ENCODE measurements around the gene CD93. TPM values are rescaled to one million over a fixed set of nuclear protein-coding genes. Genes with fewer than 3 reads are reported as not detected.

Gene CD93
- total and polyA plus RNA-seq, 12 donors = 12.7 to 85.0 (median 35.2) TPM

GRCh38 chr20:23129266-23129665 lies 43.1 kb upstream of the CD93 start:
- intact Hi-C loops (cut with DNase I) = loop anchor here in 2 of 10 donors (10.0 kb wide), 2 partner anchors 54 to 74 kb away; no protein-coding TSS in a partner anchor
- Histone ChIP-seq H3K36me3 (no peaks in the 10 kb centered on the region), H3K27me3 (no peaks in the 10 kb centered on the region), H3K9me3 (no peaks in the 10 kb centered on the region), H3K27ac (peak overlapping the region in 4 of 10 donors; percentile 7 to 83 (median 22)), H3K4me1 (peaks cover 2 to 90% (median 59%) of the 10 kb centered on the region in 9 donors), H3K4me3 (no peak overlapping the region)
- no peak for DNase-seq
- TF ChIP-seq CTCF (IDR thresholded peaks at IDR 0.05) = no peak
- ATAC-seq = no peak
- WGBS, 2 donors = 27 to 41% methylated on average over 2 of the region's 2 CpGs

GRCh38 chr20:23128461-23129125 lies 42.5 kb upstream of the CD93 start:
- H3K4me1 ChIP-seq = peaks cover 2 to 84% (median 54%) of the 10 kb centered on the region in 9 donors
- H3K27ac ChIP-seq = peak overlapping the region in 4 of 10 donors; percentile 7 to 83 (median 22)
- no peaks in the 10 kb centered on the region for H3K36me3 ChIP-seq
- H3K27me3 ChIP-seq = no peaks in the 10 kb centered on the region
- no peak overlapping the region for H3K4me3 ChIP-seq
- ATAC-seq = no peak
- 85 to 87% methylated on average over 13 of the region's 13 CpGs for WGBS, 2 donors
- intact Hi-C loops (cut with DNase I) = loop anchor here in 2 of 10 donors (10.0 kb wide), 2 partner anchors 54 to 74 kb away; no protein-coding TSS in a partner anchor
- H3K9me3 ChIP-seq = no peaks in the 10 kb centered on the region
- no peak for TF ChIP-seq CTCF (IDR thresholded peaks at IDR 0.05)
- no peak for DNase-seq

GRCh38 chr20:23127506-23128279 lies 41.6 kb upstream of the CD93 start:
- TF ChIP-seq CTCF (IDR thresholded peaks at IDR 0.05) = no peak
- no peak for DNase-seq
- 94 to 99% methylated on average over 14 of the region's 14 CpGs for WGBS, 2 donors
- intact Hi-C loops (cut with DNase I) = loop anchor here in 2 of 10 donors (10.0 kb wide), 2 partner anchors 53 to 73 kb away; no protein-coding TSS in a partner anchor
- Histone ChIP-seq H3K27ac (peak overlapping the region in 2 of 10 donors; percentile 64 to 87), H3K36me3 (no peaks in the 10 kb centered on the region), H3K4me1 (peaks cover 2 to 75% (median 46%) of the 10 kb centered on the region in 9 donors), H3K9me3 (no peaks in the 10 kb centered on the region), H3K4me3 (no peak overlapping the region), H3K27me3 (no peaks in the 10 kb centered on the region)
- ATAC-seq = no peak

GRCh38 chr20:23126281-23127061 lies 40.3 kb upstream of the CD93 start:
- Histone ChIP-seq H3K27ac (peak overlapping the region in 4 of 10 donors; percentile 39 to 87 (median 66)), H3K4me1 (peaks cover 2 to 63% (median 38%) of the 10 kb centered on the region in 9 donors), H3K27me3 (no peaks in the 10 kb centered on the region), H3K36me3 (no peaks in the 10 kb centered on the region), H3K9me3 (no peaks in the 10 kb centered on the region), H3K4me3 (no peak overlapping the region)
- intact Hi-C loops (cut with DNase I) = loop anchor here in 2 of 10 donors (10.0 kb wide), 2 partner anchors 52 to 72 kb away; no protein-coding TSS in a partner anchor
- no peak for DNase-seq
- peak in 5 of 8 donors; percentile 7 to 41 (median 31) for ATAC-seq
- TF ChIP-seq CTCF (IDR thresholded peaks at IDR 0.05) = no peak
- 81 to 86% methylated on average over 12 of the region's 12 CpGs for WGBS, 2 donors
